Gastrocnemius medialis (tissue), 4 donors: ENCODE measurements around the gene CCDC134. TPM values are rescaled to one million over a fixed set of nuclear protein-coding genes. Genes with fewer than 3 reads are reported as not detected.

ENCODE experiments used
- ATAC-seq, 2 donors: fragments of 150-250 bp; one replicate each; pipeline ENCODE4 v1.9.1; 2016
- DNase-seq, 2 donors: peaks; one replicate each; pipeline ENCODE4 v3.0.0-alpha.2; 2019
- H3K27ac ChIP-seq, 4 donors: fragments of 200-600 bp; sonication (generic); 1 replicate in 1 of 4; 2 replicates in 3 of 4; pipeline ENCODE4 v1.5.1; 2016 to 2018; ENCODE audit warnings: mild to moderate bottlenecking in 2 of 4, moderate library complexity in 1 of 4
- H3K27me3 ChIP-seq, 3 donors: fragments of 200-600 bp; sonication (generic) in 2 of 3; 1 replicate in 1 of 3; 2 replicates in 2 of 3; pipeline versions ENCODE4 v1.5.1 to v1.6.0; 2016 to 2019; ENCODE audit warnings: mild to moderate bottlenecking in 1 of 3, moderate library complexity in 1 of 3
- H3K36me3 ChIP-seq, 2 donors: fragments of 200-600 bp; sonication (generic) in 1 of 2; one replicate each; pipeline ENCODE4 v1.5.1; 2017 to 2018
- H3K4me1 ChIP-seq, 2 donors: fragments of 200-600 bp; sonication (generic) in 1 of 2; one replicate each; pipeline ENCODE4 v1.5.1; 2016 to 2017; ENCODE audit warnings: mild to moderate bottlenecking in 2 of 2
- H3K4me3 ChIP-seq, 4 donors: fragments of 200-600 bp; sonication (generic) in 3 of 4; 1 replicate in 1 of 4; 2 replicates in 3 of 4; pipeline ENCODE4 v1.5.1; 2016 to 2019; ENCODE audit warnings: mild to moderate bottlenecking in 2 of 4
- H3K9me3 ChIP-seq, 3 donors: fragments of 200-600 bp; sonication (generic) in 2 of 3; 1 replicate in 1 of 3; 2 replicates in 2 of 3; pipeline ENCODE4 v1.5.1; 2016 to 2019
- CTCF ChIP-seq, 5 experiments: fragments of 450-650 bp in 3 of 5; fragments of 200-600 bp in 2 of 5; sonication (generic) in 2 of 5; IDR thresholded peaks in 4 of 5; conservative IDR thresholded peaks in 1 of 5; 1 replicate in 4 of 5; 2 replicates in 1 of 5; pipeline ENCODE4 v1.5.1; 2016 to 2019; ENCODE audit warnings: antibody characterized with exemption in 5 of 5, mild to moderate bottlenecking in 3 of 5, moderate library complexity in 3 of 5
- POLR2A ChIP-seq, 2 donors: fragments of 450-650 bp; IDR thresholded peaks; one replicate each; pipeline ENCODE4 v1.6.1; 2017; ENCODE audit warnings: antibody characterized with exemption in 2 of 2, mild to moderate bottlenecking in 2 of 2, moderate library complexity in 2 of 2
- in situ Hi-C, 4 donors: fragments of 200-750 bp; cut with MboI; loops; one replicate each; pipeline versions ENCODE4 v1.15.0 to v1.8.0; 2017; ENCODE audit warnings: low sequenced_read_pairs in 4 of 4
- intact Hi-C: fragments of 100-400 bp; cut with DNase I; formaldehyde crosslinking; loops from one replicate; pipeline ENCODE4 v1.15.1; 2023; ENCODE audit warnings: low total_unique reads
- total RNA-seq, 4 donors: library from RNA; depleted of rRNA; stranded (reverse); fragments of >200 nt; gene quantifications; one replicate each; pipeline versions ENCODE4 v1.1.0 to v1.2.3, GENCODE V29; 2016

Gene CCDC134
- total RNA-seq, 4 donors from 2014 or later = 3.3 to 7.7 (median 6.0) TPM

GRCh38 chr22:41856469-41856868 is 56.0 kb downstream of the CCDC134 start:
- Histone ChIP-seq H3K27ac (peak overlapping the region in 2 of 4 donors; percentile 21 to 25), H3K27me3 (no peaks in the 10 kb centered on the region), H3K9me3 (no peaks in the 10 kb centered on the region), H3K4me1 (peaks cover 13 to 17% of the 10 kb centered on the region in 2 donors), H3K4me3 (no peak overlapping the region), H3K36me3 (no peaks in the 10 kb centered on the region)
- intact Hi-C loops (loop anchor here (5.0 kb wide), 2 partner anchors 54 to 159 kb away; partner anchors contain the start of genes CCDC134 and MEI1), in situ Hi-C loops (no loop called here)
- TF ChIP-seq CTCF (IDR thresholded peaks at IDR 0.05 in 4 of 5, conservative IDR thresholded peaks at IDR 0.05 in 1 of 5) (no peak), POLR2A (IDR thresholded peaks at IDR 0.05) (no peak)
- ATAC-seq = no peak
- no peak for DNase-seq

- ATAC-seq (peak; percentile 85 to 94), DNase-seq (peak in 1 of 2 donors; percentile 63)
- Histone ChIP-seq H3K27me3 (no peaks in the 10 kb centered on the region), H3K9me3 (no peaks in the 10 kb centered on the region), H3K27ac (peak overlapping the region in 3 of 4 donors; percentile 6 to 21 (median 8)), H3K4me1 (peaks cover 20% of the 10 kb centered on the region in 2 donors), H3K36me3 (no peaks in the 10 kb centered on the region), H3K4me3 (no peak overlapping the region)
- TF ChIP-seq POLR2A (IDR thresholded peaks at IDR 0.05) (no peak), CTCF (IDR thresholded peaks at IDR 0.05 in 4 of 5, conservative IDR thresholded peaks at IDR 0.05 in 1 of 5) (peak; percentile 43 to 67 (median 61))
- intact Hi-C loops (loop anchor here (1.0 to 5.0 kb wide), 3 partner anchors 35 to 160 kb away; partner anchors contain the start of genes CCDC134 and MEI1), in situ Hi-C loops (no loop called here)
Observed at GRCh38 chr22:41857155-41857859, 56.8 kb downstream of the CCDC134 start.

- intact Hi-C loops (loop anchor here (1.0 to 5.0 kb wide), 3 partner anchors 36 to 161 kb away; partner anchors contain the start of genes CCDC134 and MEI1), in situ Hi-C loops (no loop called here)
- ATAC-seq (no peak), DNase-seq (no peak)
- TF ChIP-seq CTCF (IDR thresholded peaks at IDR 0.05 in 4 of 5, conservative IDR thresholded peaks at IDR 0.05 in 1 of 5) (no peak), POLR2A (IDR thresholded peaks at IDR 0.05) (no peak)
- H3K4me1 ChIP-seq = peaks cover 25 to 26% of the 10 kb centered on the region in 2 donors
- peak overlapping the region in 1 of 4 donors; percentile 21 for H3K27ac ChIP-seq
- H3K4me3 ChIP-seq = no peak overlapping the region
- H3K27me3 ChIP-seq = no peaks in the 10 kb centered on the region
- H3K36me3 ChIP-seq = no peaks in the 10 kb centered on the region
- no peaks in the 10 kb centered on the region for H3K9me3 ChIP-seq
Observed at GRCh38 chr22:41857860-41858199, 57.4 kb downstream of the CCDC134 start.

- H3K4me3 ChIP-seq = no peak overlapping the region
- ATAC-seq (peak in 1 of 2 donors; percentile 39), DNase-seq (no peak)
- no peak for TF ChIP-seq POLR2A (IDR thresholded peaks at IDR 0.05)
- no peak for TF ChIP-seq CTCF (IDR thresholded peaks at IDR 0.05 in 4 of 5, conservative IDR thresholded peaks at IDR 0.05 in 1 of 5)
- peaks cover 26 to 29% of the 10 kb centered on the region in 2 donors for H3K4me1 ChIP-seq
- no peaks in the 10 kb centered on the region for H3K9me3 ChIP-seq
- intact Hi-C loops (no loop called here), in situ Hi-C loops (no loop called here)
- no peaks in the 10 kb centered on the region for H3K27me3 ChIP-seq
- peak overlapping the region; percentile 47 to 75 (median 70) for H3K27ac ChIP-seq
- peaks cover 0 to 5% of the 10 kb centered on the region in 2 donors for H3K36me3 ChIP-seq
Observed at GRCh38 chr22:41862160-41862529, 61.7 kb downstream of the CCDC134 start.
